ENCODE measurements around the gene TAAR1. TPM values are rescaled to one million over a fixed set of nuclear protein-coding genes. Genes with fewer than 3 reads are reported as not detected.
A peak's percentile ranks its signal among the peaks of the same experiment; 100 is the strongest.

TAAR1 gene
- total RNA-seq, 1 experiment from 2014 or later = not detected

DNA sequence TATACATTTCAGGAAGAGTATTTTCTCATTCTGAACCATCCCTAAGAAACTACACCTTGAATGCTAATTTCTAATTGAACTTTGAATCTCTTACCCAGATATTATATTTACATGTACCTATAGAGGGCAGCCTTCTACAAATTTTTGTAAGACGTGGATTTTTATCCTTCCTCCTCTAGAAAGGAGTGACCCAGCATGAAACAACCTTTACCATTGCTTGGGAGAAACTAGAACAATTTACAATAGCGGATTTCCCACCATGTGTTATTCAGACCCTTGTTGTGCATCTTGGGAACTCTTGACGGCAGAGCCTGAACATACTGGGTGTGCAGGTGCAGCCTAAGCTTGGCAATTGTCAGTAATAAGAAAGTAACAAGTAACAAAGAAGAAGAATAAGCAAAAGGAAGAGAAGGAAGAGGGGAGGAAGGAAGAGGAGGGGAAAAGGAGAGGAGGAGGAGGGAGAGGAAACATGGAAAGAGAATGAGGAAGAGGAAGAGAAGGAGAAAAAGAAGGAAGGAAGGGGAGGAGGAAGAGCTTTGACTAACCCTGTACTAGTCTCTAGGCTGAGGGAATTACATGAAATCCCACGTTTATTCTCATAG lies 10.8 kb upstream of the TAAR1 start:
- intact Hi-C loops (cut with micrococcal nuclease; ENCODE audit: unreplicated experiment) = loop anchor here (1.0 to 10.0 kb wide), 2 partner anchors 130 to 135 kb away; partner anchors contain the start of gene TAAR9
- in situ Hi-C loops (cut with HindIII; ENCODE audit: low pct_unique_long_range_greater_than_20kb, low sequenced_read_pairs) = no loop called here
- DNase-seq (ENCODE audit: low read depth, low spot score) = peak; percentile 24
- CTCF ChIA-PET = interaction anchor here (0.7 to 0.8 kb wide), 2 partner anchors 45 to 744 kb away, joined by 3 to 6 read pairs; no protein-coding TSS in a partner anchor
- POLR2A ChIA-PET = no interaction called here
- H3K4me3 ChIP-seq (ENCODE audit: low read depth in 2 of 2, low read length in 2 of 2) = no peak overlapping the region
- BruUV-seq (replicated peaks) = no TSS peak
- TF ChIP-seq POLR2AphosphoS5 (IDR thresholded peaks at IDR 0.05; ENCODE audit: low read depth, low read length) (no peak), SIN3A (IDR thresholded peaks at IDR 0.05; ENCODE audit: borderline replicate concordance, insufficient read depth, low read depth, low read length) (no peak)
- TF ChIP-seq, protein P1, sequence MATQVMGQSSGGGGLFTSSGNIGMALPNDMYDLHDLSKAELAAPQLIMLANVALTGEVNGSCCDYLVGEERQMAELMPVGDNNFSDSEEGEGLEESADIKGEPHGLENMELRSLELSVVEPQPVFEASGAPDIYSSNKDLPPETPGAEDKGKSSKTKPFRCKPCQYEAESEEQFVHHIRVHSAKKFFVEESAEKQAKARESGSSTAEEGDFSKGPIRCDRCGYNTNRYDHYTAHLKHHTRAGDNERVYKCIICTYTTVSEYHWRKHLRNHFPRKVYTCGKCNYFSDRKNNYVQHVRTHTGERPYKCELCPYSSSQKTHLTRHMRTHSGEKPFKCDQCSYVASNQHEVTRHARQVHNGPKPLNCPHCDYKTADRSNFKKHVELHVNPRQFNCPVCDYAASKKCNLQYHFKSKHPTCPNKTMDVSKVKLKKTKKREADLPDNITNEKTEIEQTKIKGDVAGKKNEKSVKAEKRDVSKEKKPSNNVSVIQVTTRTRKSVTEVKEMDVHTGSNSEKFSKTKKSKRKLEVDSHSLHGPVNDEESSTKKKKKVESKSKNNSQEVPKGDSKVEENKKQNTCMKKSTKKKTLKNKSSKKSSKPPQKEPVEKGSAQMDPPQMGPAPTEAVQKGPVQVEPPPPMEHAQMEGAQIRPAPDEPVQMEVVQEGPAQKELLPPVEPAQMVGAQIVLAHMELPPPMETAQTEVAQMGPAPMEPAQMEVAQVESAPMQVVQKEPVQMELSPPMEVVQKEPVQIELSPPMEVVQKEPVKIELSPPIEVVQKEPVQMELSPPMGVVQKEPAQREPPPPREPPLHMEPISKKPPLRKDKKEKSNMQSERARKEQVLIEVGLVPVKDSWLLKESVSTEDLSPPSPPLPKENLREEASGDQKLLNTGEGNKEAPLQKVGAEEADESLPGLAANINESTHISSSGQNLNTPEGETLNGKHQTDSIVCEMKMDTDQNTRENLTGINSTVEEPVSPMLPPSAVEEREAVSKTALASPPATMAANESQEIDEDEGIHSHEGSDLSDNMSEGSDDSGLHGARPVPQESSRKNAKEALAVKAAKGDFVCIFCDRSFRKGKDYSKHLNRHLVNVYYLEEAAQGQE (IDR thresholded peaks at IDR 0.05; ENCODE audit: insufficient read depth in 1 of 2, low read depth in 2 of 2, low read length in 1 of 2) = no peak
- TF ChIP-seq, protein P2, sequence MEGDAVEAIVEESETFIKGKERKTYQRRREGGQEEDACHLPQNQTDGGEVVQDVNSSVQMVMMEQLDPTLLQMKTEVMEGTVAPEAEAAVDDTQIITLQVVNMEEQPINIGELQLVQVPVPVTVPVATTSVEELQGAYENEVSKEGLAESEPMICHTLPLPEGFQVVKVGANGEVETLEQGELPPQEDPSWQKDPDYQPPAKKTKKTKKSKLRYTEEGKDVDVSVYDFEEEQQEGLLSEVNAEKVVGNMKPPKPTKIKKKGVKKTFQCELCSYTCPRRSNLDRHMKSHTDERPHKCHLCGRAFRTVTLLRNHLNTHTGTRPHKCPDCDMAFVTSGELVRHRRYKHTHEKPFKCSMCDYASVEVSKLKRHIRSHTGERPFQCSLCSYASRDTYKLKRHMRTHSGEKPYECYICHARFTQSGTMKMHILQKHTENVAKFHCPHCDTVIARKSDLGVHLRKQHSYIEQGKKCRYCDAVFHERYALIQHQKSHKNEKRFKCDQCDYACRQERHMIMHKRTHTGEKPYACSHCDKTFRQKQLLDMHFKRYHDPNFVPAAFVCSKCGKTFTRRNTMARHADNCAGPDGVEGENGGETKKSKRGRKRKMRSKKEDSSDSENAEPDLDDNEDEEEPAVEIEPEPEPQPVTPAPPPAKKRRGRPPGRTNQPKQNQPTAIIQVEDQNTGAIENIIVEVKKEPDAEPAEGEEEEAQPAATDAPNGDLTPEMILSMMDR (IDR thresholded peaks at IDR 0.05) = peak; percentile 66
- H3K9me3 ChIP-seq (ENCODE audit: control insufficient read depth, insufficient read depth, low read depth, low read length) = no peaks in the 10 kb centered on the region
- H3K36me3 ChIP-seq (ENCODE audit: control insufficient read depth, insufficient read depth, low read length) = no peaks in the 10 kb centered on the region
- no peak overlapping the region for H3K27ac ChIP-seq (ENCODE audit: low read length)
- no peaks in the 10 kb centered on the region for H3K4me1 ChIP-seq (ENCODE audit: control insufficient read depth, insufficient read depth, low read length)
- H3K27me3 ChIP-seq (ENCODE audit: control insufficient read depth, insufficient read depth, low read length) = no peaks in the 10 kb centered on the region
- peak; percentile 76; the same call in 1 of the 2 replicates for ATAC-seq

DNA sequence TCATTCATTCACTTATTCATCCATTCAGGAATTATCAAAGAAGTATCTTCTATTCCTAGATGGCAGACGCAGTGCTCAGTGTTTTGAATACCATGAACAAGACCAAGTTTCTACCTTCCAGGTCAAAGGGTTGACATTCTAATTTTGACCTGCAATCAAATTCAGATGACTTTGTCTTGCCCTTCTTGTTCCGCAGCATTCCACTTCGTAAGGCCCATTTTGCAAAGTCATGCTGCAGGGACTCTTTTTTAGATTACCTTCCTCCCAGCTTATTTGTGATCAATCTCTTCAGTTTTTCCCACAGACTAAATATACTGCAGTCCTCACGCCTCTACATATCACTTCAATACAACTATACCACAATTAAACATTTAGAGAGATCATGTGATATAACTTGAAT lies 7.1 kb upstream of the TAAR1 start:
- no peaks in the 10 kb centered on the region for H3K4me1 ChIP-seq (ENCODE audit: control insufficient read depth, insufficient read depth, low read length)
- TF ChIP-seq, protein P1 (IDR thresholded peaks at IDR 0.05; ENCODE audit: insufficient read depth in 1 of 2, low read depth in 2 of 2, low read length in 1 of 2) = no peak
- TF ChIP-seq SIN3A (IDR thresholded peaks at IDR 0.05; ENCODE audit: borderline replicate concordance, insufficient read depth, low read depth, low read length) (no peak), TCF7L2 (IDR thresholded peaks at IDR 0.05; ENCODE audit: low read depth, low read length) (no peak), POLR2AphosphoS5 (IDR thresholded peaks at IDR 0.05; ENCODE audit: low read depth, low read length) (no peak)
- TF ChIP-seq, protein P2 (IDR thresholded peaks at IDR 0.05) = no peak
- no peaks in the 10 kb centered on the region for H3K36me3 ChIP-seq (ENCODE audit: control insufficient read depth, insufficient read depth, low read length)
- H3K4me3 ChIP-seq (ENCODE audit: low read depth in 2 of 2, low read length in 2 of 2) = no peak overlapping the region
- ChIA-PET POLR2A (no interaction called here), CTCF (no interaction called here)
- no peak for ATAC-seq
- H3K27me3 ChIP-seq (ENCODE audit: control insufficient read depth, insufficient read depth, low read length) = no peaks in the 10 kb centered on the region
- BruUV-seq (replicated peaks) = no TSS peak
- in situ Hi-C loops (cut with HindIII; ENCODE audit: low pct_unique_long_range_greater_than_20kb, low sequenced_read_pairs) (no loop called here), intact Hi-C loops (cut with micrococcal nuclease; ENCODE audit: unreplicated experiment) (loop anchor here (10.0 kb wide), 1 partner anchor 131 kb away; the partner anchor contains the start of gene TAAR9)
- no peaks in the 10 kb centered on the region for H3K9me3 ChIP-seq (ENCODE audit: control insufficient read depth, insufficient read depth, low read depth, low read length)
- DNase-seq (ENCODE audit: low read depth, low spot score) = no peak
- H3K27ac ChIP-seq (ENCODE audit: low read length) = no peak overlapping the region

All from Panc1 (cell line).